IgD-negative memory B cell (primary cell): ENCODE data around the gene ASAP2. TPM values are rescaled to one million over a fixed set of nuclear protein-coding genes. Genes with fewer than 3 reads are reported as not detected.

Experiments used
- H3K27ac Mint-ChIP-seq, 3 donors: one replicate each; pipeline ENCODE4 v1.8.0; 2020 to 2022; ENCODE audit warnings: mild to moderate bottlenecking in 3 of 3, mixed read lengths in 3 of 3, moderate library complexity in 1 of 3
- H3K27me3 Mint-ChIP-seq: one replicate; pipeline ENCODE4 v1.8.0; 2021; ENCODE audit warnings: mixed read lengths
- H3K36me3 Mint-ChIP-seq: one replicate; pipeline ENCODE4 v1.8.0; 2020; ENCODE audit warnings: mild to moderate bottlenecking, mixed read lengths
- H3K4me1 Mint-ChIP-seq, 3 donors: one replicate each; pipeline ENCODE4 v1.8.0; 2020 to 2022; ENCODE audit warnings: mixed read lengths in 3 of 3, mild to moderate bottlenecking in 1 of 3
- H3K4me3 Mint-ChIP-seq, 4 donors: one replicate each; pipeline ENCODE4 v1.8.0; 2020 to 2022; ENCODE audit warnings: mild to moderate bottlenecking in 4 of 4, mixed read lengths in 4 of 4, moderate library complexity in 3 of 4
- H3K9me3 Mint-ChIP-seq, 3 donors: one replicate each; pipeline ENCODE4 v1.8.0; 2020 to 2021; ENCODE audit warnings: mixed read lengths in 3 of 3, mild to moderate bottlenecking in 1 of 3
- polyA plus RNA-seq: library from polyadenylated mRNA; unstranded; fragments of 300-500 nt; fragmentation: Illumina TruSeq; gene quantifications from one replicate; pipeline ENCODE4 v1.2.3, GENCODE V29; 2021

The ASAP2 gene
- polyA plus RNA-seq, 1 donor from 2014 or later: not detected

DNA sequence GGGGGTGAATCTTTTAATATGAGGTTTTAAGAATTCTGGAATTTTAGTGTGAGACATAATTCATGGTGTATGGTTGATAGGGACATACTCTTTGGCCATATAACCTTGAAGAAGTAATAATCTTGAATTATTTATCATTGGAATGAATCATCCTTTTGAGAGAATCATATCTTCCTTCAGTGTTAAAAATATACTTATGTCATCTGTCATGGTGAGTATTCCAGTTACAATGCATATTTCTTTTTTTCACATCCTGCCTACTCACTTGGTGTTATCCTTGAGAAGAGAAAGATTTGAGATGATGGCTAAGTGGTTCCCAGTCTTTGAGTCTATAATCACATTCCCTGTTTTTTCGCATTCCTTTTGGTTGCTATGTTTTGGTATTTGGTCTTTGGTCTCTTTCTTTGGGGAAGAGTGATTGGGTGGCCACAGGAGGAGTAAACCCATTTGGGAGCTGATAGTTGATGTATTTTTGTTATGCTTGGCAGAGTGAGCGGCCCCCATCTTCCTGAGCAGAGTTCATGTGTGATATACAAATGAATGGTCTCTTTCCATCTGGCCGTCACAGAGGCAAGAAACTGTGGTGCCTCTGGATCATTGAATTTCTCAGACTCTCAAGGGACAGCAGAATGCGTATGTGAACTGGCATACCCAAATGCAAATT is 21.6 kb downstream of the ASAP2 start:
- Mint-ChIP-seq H3K27me3 (peaks cover 25% of the 10 kb centered on the region), H3K4me1 (no peaks in the 10 kb centered on the region), H3K36me3 (no peaks in the 10 kb centered on the region)

GRCh38 chr2:9228781-9229469 is 22.3 kb downstream of the ASAP2 start:
- H3K9me3 Mint-ChIP-seq: no peaks in the 10 kb centered on the region
- H3K27ac Mint-ChIP-seq: no peak overlapping the region
- no peaks in the 10 kb centered on the region for H3K36me3 Mint-ChIP-seq
- no peak overlapping the region for H3K4me3 Mint-ChIP-seq
- peaks cover 25% of the 10 kb centered on the region for H3K27me3 Mint-ChIP-seq
- H3K4me1 Mint-ChIP-seq: no peaks in the 10 kb centered on the region

More for the DNA sequence above, 21.6 kb downstream of the ASAP2 start:
- no peaks in the 10 kb centered on the region for H3K9me3 Mint-ChIP-seq
- H3K27ac Mint-ChIP-seq: no peak overlapping the region
- H3K4me3 Mint-ChIP-seq: no peak overlapping the region

GRCh38 chr2:9229470-9229820 is 22.8 kb downstream of the ASAP2 start:
- Mint-ChIP-seq H3K36me3 (no peaks in the 10 kb centered on the region), H3K9me3 (no peaks in the 10 kb centered on the region), H3K4me1 (no peaks in the 10 kb centered on the region), H3K27me3 (peaks cover 25% of the 10 kb centered on the region), H3K27ac (no peak overlapping the region), H3K4me3 (no peak overlapping the region)

GRCh38 chr2:9230051-9230802 is 23.6 kb downstream of the ASAP2 start:
- H3K9me3 Mint-ChIP-seq: no peaks in the 10 kb centered on the region
- H3K27me3 Mint-ChIP-seq: peaks cover 25% of the 10 kb centered on the region
- H3K4me3 Mint-ChIP-seq: no peak overlapping the region
- no peaks in the 10 kb centered on the region for H3K36me3 Mint-ChIP-seq
- no peak overlapping the region for H3K27ac Mint-ChIP-seq
- no peaks in the 10 kb centered on the region for H3K4me1 Mint-ChIP-seq

DNA sequence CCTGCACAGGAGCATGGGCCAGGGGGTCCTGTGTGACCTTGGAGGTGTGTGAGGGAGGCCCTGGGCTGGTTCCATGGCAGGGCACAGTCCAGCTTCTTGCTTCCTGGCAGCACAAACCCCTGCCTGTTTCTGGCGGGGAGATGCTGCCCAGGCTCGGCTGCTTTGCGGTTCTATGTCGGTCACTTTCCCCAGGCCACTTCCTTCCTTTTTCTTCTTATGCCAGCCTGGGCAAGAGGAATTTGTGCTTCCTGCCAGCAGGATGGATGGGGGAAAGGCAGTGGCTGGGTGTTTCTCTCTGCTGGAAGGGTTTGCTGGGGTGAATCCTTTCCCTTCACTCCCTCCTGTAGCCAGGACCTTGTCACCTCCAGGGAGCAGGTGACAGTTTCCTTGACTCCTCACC is 24.3 kb downstream of the ASAP2 start:
- H3K27ac Mint-ChIP-seq: no peak overlapping the region
- no peaks in the 10 kb centered on the region for H3K36me3 Mint-ChIP-seq
- peaks cover 21% of the 10 kb centered on the region for H3K27me3 Mint-ChIP-seq

DNA sequence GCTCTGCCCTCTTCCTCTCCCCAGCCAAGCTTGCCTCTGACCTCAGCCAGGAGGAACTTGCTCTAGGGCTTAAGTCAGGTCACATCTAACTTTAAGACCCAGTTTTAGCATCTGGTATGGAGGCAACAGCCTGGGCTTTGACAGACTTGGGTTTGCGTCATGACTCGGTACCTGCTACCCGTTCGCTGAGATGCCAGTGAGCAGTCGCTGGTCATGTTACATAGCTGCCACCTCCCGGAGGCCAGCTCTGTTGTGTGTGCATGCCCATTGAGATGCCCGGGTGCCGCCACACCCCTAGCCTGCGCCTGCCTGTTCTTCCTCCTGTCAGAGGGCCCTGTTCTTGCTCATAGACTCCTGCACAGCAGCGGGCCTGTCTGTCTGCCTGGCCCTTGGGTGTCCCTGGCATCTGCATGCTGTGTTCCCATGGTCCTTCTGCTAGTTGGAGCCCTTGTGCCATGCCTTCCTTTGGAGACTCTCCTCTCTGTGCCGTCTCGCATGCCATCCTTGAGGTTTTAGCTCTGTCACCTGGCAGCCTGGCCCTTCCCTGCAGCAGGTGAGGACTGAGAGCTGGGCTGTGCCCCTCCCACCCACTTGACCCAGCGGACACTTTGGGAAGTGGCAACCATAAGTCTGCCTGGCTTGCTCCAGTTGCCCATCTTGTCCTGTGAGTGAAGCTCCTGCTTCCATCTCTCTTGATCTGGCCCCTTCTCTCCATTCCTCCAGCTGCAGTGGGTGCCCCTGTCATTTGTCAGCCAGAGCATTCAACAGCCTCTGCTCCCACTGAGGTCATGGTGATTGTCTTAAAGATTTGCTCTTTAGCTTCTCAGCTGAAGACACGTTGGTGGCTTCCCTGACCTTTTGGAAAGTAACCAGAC is 24.9 kb downstream of the ASAP2 start:
- Mint-ChIP-seq H3K4me3 (no peak overlapping the region), H3K9me3 (no peaks in the 10 kb centered on the region), H3K4me1 (no peaks in the 10 kb centered on the region)

More for the DNA sequence above, 24.3 kb downstream of the ASAP2 start:
- Mint-ChIP-seq H3K9me3 (no peaks in the 10 kb centered on the region), H3K4me3 (no peak overlapping the region), H3K4me1 (no peaks in the 10 kb centered on the region)

GRCh38 chr2:9232166-9232479 is 25.5 kb downstream of the ASAP2 start:
- no peaks in the 10 kb centered on the region for H3K4me1 Mint-ChIP-seq
- no peak overlapping the region for H3K27ac Mint-ChIP-seq
- H3K9me3 Mint-ChIP-seq: no peaks in the 10 kb centered on the region
- H3K27me3 Mint-ChIP-seq: peaks cover 20% of the 10 kb centered on the region
- H3K4me3 Mint-ChIP-seq: no peak overlapping the region
- no peaks in the 10 kb centered on the region for H3K36me3 Mint-ChIP-seq

More for the DNA sequence above, 24.9 kb downstream of the ASAP2 start:
- no peak overlapping the region for H3K27ac Mint-ChIP-seq
- H3K27me3 Mint-ChIP-seq: peaks cover 21% of the 10 kb centered on the region
- no peaks in the 10 kb centered on the region for H3K36me3 Mint-ChIP-seq

GRCh38 chr2:9232886-9233285 is 26.3 kb downstream of the ASAP2 start:
- Mint-ChIP-seq H3K36me3 (no peaks in the 10 kb centered on the region), H3K27ac (no peak overlapping the region), H3K9me3 (no peaks in the 10 kb centered on the region), H3K27me3 (peaks cover 16% of the 10 kb centered on the region), H3K4me3 (peak overlapping the region in 1 of 4 donors; percentile 27), H3K4me1 (no peaks in the 10 kb centered on the region)

DNA sequence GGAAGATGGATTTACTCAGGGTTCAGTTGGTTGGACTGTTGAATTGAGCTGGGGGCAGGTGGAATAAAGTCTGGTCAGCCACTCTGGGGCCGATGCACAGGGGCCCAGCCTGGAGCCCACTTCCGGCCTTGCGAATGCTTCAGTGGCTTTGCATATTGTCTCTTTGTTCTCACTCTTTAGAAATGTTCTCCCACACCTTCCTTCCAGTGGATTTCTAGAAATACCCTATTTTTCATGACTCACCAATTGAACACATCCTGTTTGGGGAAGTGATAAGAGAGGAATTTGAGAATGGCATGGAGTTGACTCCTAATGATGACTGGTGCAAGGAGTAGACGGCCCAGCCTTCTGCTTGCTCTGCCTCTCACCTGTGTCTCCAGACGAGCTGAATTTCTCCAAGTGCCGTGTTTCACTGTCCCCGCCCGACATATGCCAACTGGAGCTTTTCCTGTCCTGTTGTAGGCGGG is 28.1 kb downstream of the ASAP2 start:
- Mint-ChIP-seq H3K4me1 (no peaks in the 10 kb centered on the region), H3K9me3 (no peaks in the 10 kb centered on the region), H3K27ac (no peak overlapping the region), H3K27me3 (peaks cover 10% of the 10 kb centered on the region), H3K4me3 (no peak overlapping the region), H3K36me3 (no peaks in the 10 kb centered on the region)

DNA sequence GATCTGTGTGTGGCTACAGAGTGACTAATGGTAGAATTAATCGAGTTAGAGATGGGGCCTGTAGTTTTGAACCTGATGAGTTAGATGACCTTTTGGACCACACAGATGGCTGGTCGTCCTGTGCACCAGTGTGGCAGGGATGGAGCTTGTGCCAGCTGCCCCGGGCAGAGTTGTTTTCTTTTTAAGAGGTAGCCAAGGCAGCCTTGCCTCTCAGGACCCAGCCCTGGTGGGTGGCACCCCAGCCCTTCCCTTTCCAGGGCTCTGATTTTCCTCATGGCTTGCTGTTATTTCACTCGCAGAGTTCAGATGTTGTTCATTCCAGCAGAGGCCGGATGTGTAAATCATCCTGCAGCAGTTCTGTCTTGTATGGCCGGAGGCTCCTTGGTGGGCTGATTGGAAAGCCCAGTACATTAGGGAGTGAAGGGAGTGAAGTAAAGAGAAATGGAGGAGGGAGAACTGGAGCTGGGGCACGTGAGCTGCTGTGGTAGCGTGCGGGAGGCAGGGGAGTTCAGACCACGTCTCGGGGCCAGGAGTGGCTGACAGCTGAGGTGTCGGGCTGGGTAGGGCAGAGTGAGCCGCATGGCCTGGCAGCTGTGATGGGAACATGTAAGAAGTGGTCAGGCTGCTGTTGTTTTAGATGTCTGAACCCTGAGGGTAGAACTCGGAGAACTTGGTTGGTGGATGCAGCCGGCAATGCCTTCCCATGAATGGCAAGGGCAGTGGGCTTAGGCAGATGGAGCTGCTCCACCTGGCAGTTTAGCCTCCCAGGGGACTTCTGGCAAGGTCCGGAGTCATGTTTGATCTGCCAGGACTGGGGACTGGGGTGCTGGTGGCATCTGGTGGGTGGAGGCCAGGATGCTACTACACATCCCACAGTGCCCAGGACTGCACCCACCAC is 28.8 kb downstream of the ASAP2 start:
- Mint-ChIP-seq H3K4me3 (no peak overlapping the region), H3K27me3 (peaks cover 8% of the 10 kb centered on the region), H3K36me3 (no peaks in the 10 kb centered on the region), H3K27ac (no peak overlapping the region), H3K4me1 (no peaks in the 10 kb centered on the region), H3K9me3 (no peaks in the 10 kb centered on the region)

GRCh38 chr2:9236045-9236344 is 29.4 kb downstream of the ASAP2 start:
- Mint-ChIP-seq H3K4me1 (no peaks in the 10 kb centered on the region), H3K36me3 (no peaks in the 10 kb centered on the region), H3K27me3 (peaks cover 12% of the 10 kb centered on the region), H3K27ac (no peak overlapping the region), H3K4me3 (no peak overlapping the region), H3K9me3 (no peaks in the 10 kb centered on the region)

GRCh38 chr2:9236867-9237266 is 30.3 kb downstream of the ASAP2 start:
- Mint-ChIP-seq H3K27ac (no peak overlapping the region), H3K4me1 (no peaks in the 10 kb centered on the region), H3K4me3 (no peak overlapping the region), H3K9me3 (no peaks in the 10 kb centered on the region), H3K36me3 (peaks cover 2% of the 10 kb centered on the region), H3K27me3 (peaks cover 11% of the 10 kb centered on the region)

- Mint-ChIP-seq H3K27me3 (peaks cover 4% of the 10 kb centered on the region), H3K4me1 (no peaks in the 10 kb centered on the region), H3K27ac (no peak overlapping the region), H3K9me3 (no peaks in the 10 kb centered on the region), H3K4me3 (no peak overlapping the region), H3K36me3 (peaks cover 3% of the 10 kb centered on the region)
Observed at GRCh38 chr2:9237831-9238230, 31.2 kb downstream of the ASAP2 start.

GRCh38 chr2:9238591-9239326 is 32.1 kb downstream of the ASAP2 start:
- Mint-ChIP-seq H3K4me1 (no peaks in the 10 kb centered on the region), H3K9me3 (no peaks in the 10 kb centered on the region), H3K4me3 (no peak overlapping the region), H3K36me3 (peaks cover 3% of the 10 kb centered on the region), H3K27ac (no peak overlapping the region), H3K27me3 (peaks cover 4% of the 10 kb centered on the region)
